ENCODE data around the gene CIAO3.
A peak's percentile ranks its signal among the peaks of the same experiment; 100 is the strongest.
"Not testable (repeated sequence)": the region's sequence is repeated elsewhere in the genome, so short reads cannot be mapped to it uniquely, and the experiment has no call there.

CIAO3 gene

GRCh38 chr16:760065-760464 lies 19.3 kb upstream of the CIAO3 start:
- H3K9me3 Mint-ChIP-seq, result peaks cover 2% of the 10 kb centered on the region
- peaks cover 2% of the 10 kb centered on the region for H3K36me3 Mint-ChIP-seq
- no peak overlapping the region for H3K27ac Mint-ChIP-seq
- DNase-seq (ENCODE audit: low spot score in 2 of 2) (no peak), ATAC-seq (ENCODE audit: low read depth) (no peak)
- no peaks in the 10 kb centered on the region for H3K4me1 Mint-ChIP-seq
- no peak overlapping the region for H3K4me3 Mint-ChIP-seq
- H3K27me3 Mint-ChIP-seq, result peaks cover 16% of the 10 kb centered on the region

GRCh38 chr16:759110-759910 lies 18.5 kb upstream of the CIAO3 start:
- Mint-ChIP-seq H3K4me3 (no peak overlapping the region), H3K36me3 (peaks cover 2% of the 10 kb centered on the region), H3K9me3 (peaks cover 2% of the 10 kb centered on the region), H3K27me3 (peaks cover 16% of the 10 kb centered on the region), H3K4me1 (peaks cover 2% of the 10 kb centered on the region), H3K27ac (no peak overlapping the region)
- ATAC-seq (ENCODE audit: low read depth) (no peak), DNase-seq (ENCODE audit: low spot score in 2 of 2) (no peak)

- Mint-ChIP-seq H3K4me1 (peaks cover 2% of the 10 kb centered on the region), H3K36me3 (peaks cover 2% of the 10 kb centered on the region), H3K9me3 (peaks cover 2% of the 10 kb centered on the region), H3K27me3 (peaks cover 10% of the 10 kb centered on the region), H3K4me3 (no peak overlapping the region), H3K27ac (no peak overlapping the region)
- no peak for DNase-seq (ENCODE audit: low spot score in 2 of 2)
- ATAC-seq (ENCODE audit: low read depth), result no peak
Measured at GRCh38 chr16:756428-756827, 15.6 kb upstream of the CIAO3 start.

GRCh38 chr16:754656-755055 lies 13.9 kb upstream of the CIAO3 start:
- DNase-seq (ENCODE audit: low spot score in 2 of 2) (no peak), ATAC-seq (ENCODE audit: low read depth) (peak; percentile 91)
- peaks cover 2% of the 10 kb centered on the region for H3K4me1 Mint-ChIP-seq
- H3K4me3 Mint-ChIP-seq, result no peak overlapping the region
- H3K27me3 Mint-ChIP-seq, result peaks cover 8% of the 10 kb centered on the region
- H3K27ac Mint-ChIP-seq, result no peak overlapping the region
- H3K9me3 Mint-ChIP-seq, result peaks cover 2% of the 10 kb centered on the region
- peaks cover 2% of the 10 kb centered on the region for H3K36me3 Mint-ChIP-seq

GRCh38 chr16:754121-754607 lies 13.4 kb upstream of the CIAO3 start:
- H3K4me3 Mint-ChIP-seq; H3K27ac Mint-ChIP-seq; H3K4me1 Mint-ChIP-seq; ATAC-seq (ENCODE audit: low read depth); H3K27me3 Mint-ChIP-seq; H3K9me3 Mint-ChIP-seq; DNase-seq (ENCODE audit: low spot score in 2 of 2); H3K36me3 Mint-ChIP-seq: not testable (repeated sequence)

GRCh38 chr16:752007-752312 lies 11.2 kb upstream of the CIAO3 start:
- Mint-ChIP-seq H3K27ac (no peak overlapping the region), H3K36me3 (peaks cover 2% of the 10 kb centered on the region), H3K4me1 (peaks cover 2% of the 10 kb centered on the region), H3K9me3 (peaks cover 2% of the 10 kb centered on the region), H3K4me3 (no peak overlapping the region), H3K27me3 (peaks cover 3% of the 10 kb centered on the region)
- ATAC-seq (ENCODE audit: low read depth), result no peak
- DNase-seq (ENCODE audit: low spot score in 2 of 2), result no peak

- DNase-seq (ENCODE audit: low spot score in 2 of 2), result no peak
- Mint-ChIP-seq H3K4me3 (no peak overlapping the region), H3K27ac (no peak overlapping the region), H3K9me3 (no peaks in the 10 kb centered on the region), H3K36me3 (peaks cover under 1% of the 10 kb centered on the region), H3K4me1 (peaks cover 2% of the 10 kb centered on the region), H3K27me3 (peaks cover under 1% of the 10 kb centered on the region)
- ATAC-seq (ENCODE audit: low read depth), result no peak
Measured at GRCh38 chr16:751152-752006, 10.6 kb upstream of the CIAO3 start.

- no peaks in the 10 kb centered on the region for H3K9me3 Mint-ChIP-seq
- H3K4me1 Mint-ChIP-seq, result peaks cover 2% of the 10 kb centered on the region
- H3K27ac Mint-ChIP-seq, result no peak overlapping the region
- H3K36me3 Mint-ChIP-seq, result no peaks in the 10 kb centered on the region
- no peak for DNase-seq (ENCODE audit: low spot score in 2 of 2)
- no peak for ATAC-seq (ENCODE audit: low read depth)
- H3K27me3 Mint-ChIP-seq, result no peaks in the 10 kb centered on the region
- H3K4me3 Mint-ChIP-seq, result no peak overlapping the region
Measured at GRCh38 chr16:750485-750884, 9.7 kb upstream of the CIAO3 start.

GRCh38 chr16:749010-749409 lies 8.2 kb upstream of the CIAO3 start:
- DNase-seq (ENCODE audit: low spot score in 2 of 2) (no peak), ATAC-seq (ENCODE audit: low read depth) (no peak)
- Mint-ChIP-seq H3K27me3 (no peaks in the 10 kb centered on the region), H3K4me3 (no peak overlapping the region), H3K36me3 (no peaks in the 10 kb centered on the region), H3K4me1 (no peaks in the 10 kb centered on the region), H3K9me3 (no peaks in the 10 kb centered on the region), H3K27ac (no peak overlapping the region)

GRCh38 chr16:747978-748746 lies 7.4 kb upstream of the CIAO3 start:
- ATAC-seq (ENCODE audit: low read depth), result no peak
- H3K27ac Mint-ChIP-seq, result no peak overlapping the region

GRCh38 chr16:746637-747036 lies 5.8 kb upstream of the CIAO3 start:
- Mint-ChIP-seq H3K4me1 (no peaks in the 10 kb centered on the region), H3K9me3 (no peaks in the 10 kb centered on the region), H3K4me3 (no peak overlapping the region), H3K27ac (no peak overlapping the region), H3K27me3 (no peaks in the 10 kb centered on the region), H3K36me3 (no peaks in the 10 kb centered on the region)
- ATAC-seq (ENCODE audit: low read depth) (no peak), DNase-seq (ENCODE audit: low spot score in 2 of 2) (no peak)

More at GRCh38 chr16:747978-748746, 7.4 kb upstream of the CIAO3 start:
- Mint-ChIP-seq H3K9me3 (no peaks in the 10 kb centered on the region), H3K4me3 (no peak overlapping the region), H3K4me1 (no peaks in the 10 kb centered on the region), H3K36me3 (no peaks in the 10 kb centered on the region), H3K27me3 (no peaks in the 10 kb centered on the region)
- DNase-seq (ENCODE audit: low spot score in 2 of 2), result no peak

- H3K27me3 Mint-ChIP-seq, result no peaks in the 10 kb centered on the region
- no peaks in the 10 kb centered on the region for H3K9me3 Mint-ChIP-seq
- H3K27ac Mint-ChIP-seq, result no peak overlapping the region
Measured at GRCh38 chr16:745739-746138, 4.9 kb upstream of the CIAO3 start.

GRCh38 chr16:743794-744500 lies 3.1 kb upstream of the CIAO3 start:
- Mint-ChIP-seq H3K9me3 (no peaks in the 10 kb centered on the region), H3K36me3 (no peaks in the 10 kb centered on the region), H3K27ac (no peak overlapping the region), H3K4me1 (peaks cover 5% of the 10 kb centered on the region), H3K27me3 (no peaks in the 10 kb centered on the region), H3K4me3 (no peak overlapping the region)
- DNase-seq (ENCODE audit: low spot score in 2 of 2) (no peak), ATAC-seq (ENCODE audit: low read depth) (no peak)

More at GRCh38 chr16:745739-746138, 4.9 kb upstream of the CIAO3 start:
- no peak for DNase-seq (ENCODE audit: low spot score in 2 of 2)
- Mint-ChIP-seq H3K36me3 (no peaks in the 10 kb centered on the region), H3K4me3 (no peak overlapping the region), H3K4me1 (no peaks in the 10 kb centered on the region)
- peak; percentile 30 for ATAC-seq (ENCODE audit: low read depth)
